ENCODE results near the gene FETUB.

DNA sequence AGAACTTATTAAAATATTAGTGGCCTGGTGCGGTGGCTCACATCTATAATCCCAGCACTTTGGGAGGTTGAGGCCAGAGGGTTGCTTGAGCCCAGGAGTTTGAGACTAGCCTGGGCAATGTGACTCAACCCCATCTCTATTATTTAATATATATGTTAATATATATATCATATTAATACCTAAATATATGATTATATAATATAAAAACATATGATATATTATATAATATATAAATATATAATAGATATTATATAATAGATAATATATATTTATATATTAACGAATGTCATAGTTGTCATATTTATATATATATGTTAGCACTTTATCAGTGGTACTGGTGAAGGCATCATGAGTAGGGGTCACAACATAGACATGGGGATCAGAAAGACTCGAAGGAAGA, 30.9 kb downstream of the FETUB start:
- TF ChIP-seq, protein P1, sequence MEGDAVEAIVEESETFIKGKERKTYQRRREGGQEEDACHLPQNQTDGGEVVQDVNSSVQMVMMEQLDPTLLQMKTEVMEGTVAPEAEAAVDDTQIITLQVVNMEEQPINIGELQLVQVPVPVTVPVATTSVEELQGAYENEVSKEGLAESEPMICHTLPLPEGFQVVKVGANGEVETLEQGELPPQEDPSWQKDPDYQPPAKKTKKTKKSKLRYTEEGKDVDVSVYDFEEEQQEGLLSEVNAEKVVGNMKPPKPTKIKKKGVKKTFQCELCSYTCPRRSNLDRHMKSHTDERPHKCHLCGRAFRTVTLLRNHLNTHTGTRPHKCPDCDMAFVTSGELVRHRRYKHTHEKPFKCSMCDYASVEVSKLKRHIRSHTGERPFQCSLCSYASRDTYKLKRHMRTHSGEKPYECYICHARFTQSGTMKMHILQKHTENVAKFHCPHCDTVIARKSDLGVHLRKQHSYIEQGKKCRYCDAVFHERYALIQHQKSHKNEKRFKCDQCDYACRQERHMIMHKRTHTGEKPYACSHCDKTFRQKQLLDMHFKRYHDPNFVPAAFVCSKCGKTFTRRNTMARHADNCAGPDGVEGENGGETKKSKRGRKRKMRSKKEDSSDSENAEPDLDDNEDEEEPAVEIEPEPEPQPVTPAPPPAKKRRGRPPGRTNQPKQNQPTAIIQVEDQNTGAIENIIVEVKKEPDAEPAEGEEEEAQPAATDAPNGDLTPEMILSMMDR (conservative IDR thresholded peaks at IDR 0.05; ENCODE audit: low read length): no peak
- no peak for TF ChIP-seq EZH2phosphoT487 (IDR thresholded peaks at IDR 0.05; ENCODE audit: borderline replicate concordance, low read depth, low read length)

Measured in OCI-LY7 (cell line).